H1 (cell line): ENCODE results near the gene CMBL. TPM values are rescaled to one million over a fixed set of nuclear protein-coding genes. Genes with fewer than 3 reads are reported as not detected.

ENCODE experiments used
- CTCF ChIA-PET: fragments of 300-600 bp; sonication (Branson Sonifier 250); formaldehyde crosslinking; loops from one replicate; lab custom pipeline; 2021; ENCODE audit not compliant: partially characterized antibody; lab: Charles Lee
- POLR2A ChIA-PET: fragments of 300-600 bp; sonication (Branson Sonifier 250); formaldehyde crosslinking; loops from one replicate; lab custom pipeline; 2021; ENCODE audit warnings: inconsistent platforms; ENCODE audit not compliant: partially characterized antibody; lab: Charles Lee
- DNase-seq, 2 experiments: peaks; one replicate each; pipeline versions ENCODE4 v3.0.0 to v3.0.0-alpha.2; 2010 to 2022; ENCODE audit warnings: low spot score in 2 of 2, low read depth in 1 of 2, mixed read lengths in 1 of 2
- FAIRE-seq: peaks from 2 replicates; lab custom pipeline; 2011; peaks lifted over from hg19 to GRCh38; lab: Jason Lieb, UNC
- H2AFZ ChIP-seq: 2 replicates; pipeline ENCODE4 v1.8.1; 2012; ENCODE audit warnings: low read length, inconsistent platforms
- H2AK5ac ChIP-seq: 2 replicates; pipeline ENCODE4 v1.6.1; 2013; ENCODE audit warnings: low read depth, low read length
- H2BK120ac ChIP-seq: replicated peaks from 2 replicates; pipeline ENCODE3; 2013; ENCODE audit warnings: low read depth, low read length, inconsistent platforms
- H2BK12ac ChIP-seq: 2 replicates; pipeline ENCODE4 v1.6.1; 2013; ENCODE audit warnings: low read depth, low read length
- H2BK15ac ChIP-seq: 2 replicates; pipeline ENCODE4 v1.6.1; 2013; ENCODE audit warnings: low read length
- H2BK20ac ChIP-seq: 2 replicates; pipeline ENCODE4 v1.6.1; 2013; ENCODE audit warnings: low read length
- H2BK5ac ChIP-seq: 2 replicates; pipeline ENCODE4 v1.6.1; 2013; ENCODE audit warnings: low read depth, low read length
- H3K14ac ChIP-seq: 2 replicates; pipeline ENCODE4 v1.6.1; 2013; ENCODE audit warnings: inconsistent platforms; ENCODE audit not compliant: insufficient read length
- H3K18ac ChIP-seq: 2 replicates; pipeline ENCODE4 v1.6.1; 2013; ENCODE audit warnings: low read length; ENCODE audit errors: extremely low read depth
- H3K23ac ChIP-seq: 2 replicates; pipeline ENCODE4 v1.6.1; 2013; ENCODE audit warnings: inconsistent platforms; ENCODE audit not compliant: insufficient read length
- H3K23me2 ChIP-seq: 2 replicates; pipeline ENCODE4 v1.6.1; 2013; ENCODE audit warnings: low read depth, low read length
- H3K27ac ChIP-seq: 2 replicates; pipeline ENCODE4 v1.6.1; 2011; ENCODE audit warnings: low read depth, low read length, inconsistent platforms
- H3K27me3 ChIP-seq, 4 experiments: replicated peaks in 1 of 4; 1 replicate in 1 of 4; 2 replicates in 3 of 4; pipeline versions ENCODE4 v1.6.1 to v1.8.1; 2011 to 2013; ENCODE audit warnings: low read length in 3 of 4, mild to moderate bottlenecking in 3 of 4, inconsistent platforms in 2 of 4, mixed read lengths in 2 of 4, moderate library complexity in 1 of 4; ENCODE audit not compliant: control insufficient read depth in 3 of 4, insufficient read depth in 3 of 4; ENCODE audit errors: extremely low read depth in 1 of 4
- H3K36me3 ChIP-seq, 4 experiments: 2 replicates each; pipeline versions ENCODE4 v1.6.1 to v1.8.1; 2011 to 2013; ENCODE audit warnings: mild to moderate bottlenecking in 4 of 4, low read length in 3 of 4, moderate library complexity in 2 of 4, control low read depth in 1 of 4, inconsistent platforms in 1 of 4; ENCODE audit not compliant: insufficient read depth in 4 of 4, control insufficient read depth in 2 of 4
- H3K4ac ChIP-seq: replicated peaks from 2 replicates; pipeline ENCODE3; 2013; ENCODE audit warnings: low read length, low read depth, mixed read lengths, inconsistent platforms; ENCODE audit not compliant: insufficient read length
- H3K4me1 ChIP-seq, 4 experiments: replicated peaks in 1 of 4; 1 replicate in 1 of 4; 2 replicates in 3 of 4; pipeline versions ENCODE4 v1.6.1 to v1.8.1; 2011 to 2013; ENCODE audit warnings: low read length in 3 of 4, inconsistent platforms in 2 of 4, mixed read lengths in 1 of 4; ENCODE audit not compliant: insufficient read depth in 4 of 4, control insufficient read depth in 3 of 4
- H3K4me2 ChIP-seq, 2 experiments: 2 replicates each; pipeline versions ENCODE4 v1.6.1 to v1.8.1; 2011 to 2013; ENCODE audit warnings: low read depth in 2 of 2, low read length in 2 of 2, control low read depth in 1 of 2, inconsistent platforms in 1 of 2, mild to moderate bottlenecking in 1 of 2; ENCODE audit not compliant: insufficient read depth in 1 of 2
- H3K4me3 ChIP-seq, 4 experiments: fragments of 200-600, 300-600 bp in 1 of 4; sonication (generic), shearing (Covaris generic), sonication (Bioruptor Twin) in 1 of 4; 2 replicates each; pipeline versions ENCODE4 v1.5.1 to v1.8.1; 2011 to 2016; ENCODE audit warnings: low read length in 4 of 4, low read depth in 3 of 4, control low read depth in 2 of 4, inconsistent platforms in 2 of 4, mild to moderate bottlenecking in 2 of 4, mixed read lengths in 1 of 4, moderate library complexity in 1 of 4; ENCODE audit not compliant: insufficient read depth in 2 of 4; ENCODE audit errors: extremely low read depth in 1 of 4
- H3K56ac ChIP-seq: replicated peaks from 2 replicates; pipeline ENCODE3; 2013; ENCODE audit warnings: low read depth, mild to moderate bottlenecking, mixed read lengths, low read length, inconsistent platforms; ENCODE audit not compliant: insufficient read length
- H3K79me1 ChIP-seq: 2 replicates; pipeline ENCODE4 v1.6.1; 2013; ENCODE audit warnings: low read depth, low read length, control low read depth
- H3K79me2 ChIP-seq, 2 experiments: 2 replicates each; pipeline versions ENCODE4 v1.6.1 to v1.8.1; 2012 to 2013; ENCODE audit warnings: low read length in 2 of 2, mild to moderate bottlenecking in 2 of 2, inconsistent platforms in 1 of 2; ENCODE audit not compliant: insufficient read depth in 2 of 2, control insufficient read depth in 1 of 2
- H3K9ac ChIP-seq, 4 experiments: replicated peaks in 1 of 4; 1 replicate in 1 of 4; 2 replicates in 3 of 4; pipeline versions ENCODE4 v1.6.1 to v1.8.1; 2011 to 2013; ENCODE audit warnings: low read depth in 3 of 4, low read length in 3 of 4, control low read depth in 2 of 4, mild to moderate bottlenecking in 2 of 4, moderate library complexity in 2 of 4, inconsistent platforms in 1 of 4; ENCODE audit errors: extremely low read depth in 1 of 4
- H3K9me3 ChIP-seq, 2 experiments: 2 replicates each; pipeline versions ENCODE4 v1.6.1 to v1.8.1; 2012 to 2013; ENCODE audit warnings: mild to moderate bottlenecking in 2 of 2, moderate library complexity in 2 of 2, control low read depth in 1 of 2, inconsistent platforms in 1 of 2, low read depth in 1 of 2, low read length in 1 of 2, mixed read lengths in 1 of 2; ENCODE audit not compliant: insufficient read depth in 2 of 2
- H4K20me1 ChIP-seq, 2 experiments: replicated peaks in 1 of 2; 2 replicates each; pipeline versions ENCODE3 to v1.8.1; 2011 to 2013; ENCODE audit warnings: inconsistent platforms in 2 of 2, low read length in 2 of 2, mild to moderate bottlenecking in 1 of 2; ENCODE audit not compliant: insufficient read depth in 2 of 2, control insufficient read depth in 1 of 2
- H4K5ac ChIP-seq: 2 replicates; pipeline ENCODE4 v1.6.1; 2013; ENCODE audit warnings: low read length, low read depth, mixed read lengths, inconsistent platforms; ENCODE audit not compliant: insufficient read length
- H4K8ac ChIP-seq: 2 replicates; pipeline ENCODE4 v1.8.0; 2013; ENCODE audit warnings: mild to moderate bottlenecking, moderate library complexity, low read length, inconsistent platforms; ENCODE audit not compliant: insufficient read depth; ENCODE audit errors: extremely low read depth
- H4K91ac ChIP-seq: replicated peaks from 2 replicates; pipeline ENCODE3; 2013; ENCODE audit warnings: low read length, mixed read lengths, inconsistent platforms; ENCODE audit not compliant: insufficient read length
- ASH2L ChIP-seq: fragments of 200-600, 300-600 bp; sonication (generic); IDR thresholded peaks from one replicate; pipeline ENCODE4 v1.7.1; 2017; ENCODE audit warnings: low read length
- BCL11A ChIP-seq, 2 experiments: IDR thresholded peaks; one replicate each; pipeline ENCODE4 v1.6.1; 2011; ENCODE audit warnings: low read depth in 2 of 2, low read length in 2 of 2, mild to moderate bottlenecking in 2 of 2
- CTCF ChIP-seq, 3 experiments: IDR thresholded peaks; 1 replicate in 2 of 3; 2 replicates in 1 of 3; pipeline versions ENCODE4 v1.5.1 to v1.6.1; 2011; ENCODE audit warnings: low read length in 3 of 3, mild to moderate bottlenecking in 3 of 3, inconsistent platforms in 2 of 3, low read depth in 1 of 3, moderate library complexity in 1 of 3; ENCODE audit not compliant: insufficient read depth in 1 of 3; ENCODE audit errors: control extremely low read depth in 1 of 3
- EP300 ChIP-seq, 2 experiments: IDR thresholded peaks; 1 replicate in 1 of 2; 2 replicates in 1 of 2; pipeline ENCODE4 v1.6.1; 2011 to 2012; ENCODE audit warnings: low read depth in 2 of 2, low read length in 2 of 2, mild to moderate bottlenecking in 2 of 2, borderline replicate concordance in 1 of 2, inconsistent platforms in 1 of 2, moderate library complexity in 1 of 2
- KDM1A ChIP-seq: fragments of 200-600, 300-600 bp; sonication (generic); IDR thresholded peaks from 2 replicates; pipeline ENCODE4 v1.7.1; 2016; ENCODE audit warnings: mild to moderate bottlenecking, low read length, borderline replicate concordance
- MAFK ChIP-seq: IDR thresholded peaks from 2 replicates; pipeline ENCODE4 v1.6.1; 2012; ENCODE audit warnings: low read depth, mild to moderate bottlenecking, improper control_type of control experiment, low read length
- NANOG ChIP-seq: IDR thresholded peaks from 2 replicates; pipeline ENCODE4 v1.6.1; 2011; ENCODE audit warnings: low read length, low read depth, mild to moderate bottlenecking, inconsistent platforms; ENCODE audit not compliant: insufficient read depth, poor library complexity, severe bottlenecking
- NRF1 ChIP-seq: IDR thresholded peaks from 2 replicates; pipeline ENCODE4 v1.6.1; 2011; ENCODE audit warnings: mild to moderate bottlenecking, low read depth, low read length, improper control_type of control experiment
- POLR2AphosphoS5 ChIP-seq: IDR thresholded peaks from 2 replicates; pipeline ENCODE4 v1.6.1; 2011; ENCODE audit warnings: low read depth, low read length
- SAP30 ChIP-seq: fragments of 300-600 bp; sonication (generic); IDR thresholded peaks from 2 replicates; pipeline ENCODE4 v1.7.1; 2012; ENCODE audit warnings: low read length, moderate library complexity, mild to moderate bottlenecking, inconsistent platforms; ENCODE audit not compliant: insufficient read depth, insufficient replicate concordance
- SIRT6 ChIP-seq: IDR thresholded peaks from one replicate; pipeline ENCODE4 v1.7.1; 2012; ENCODE audit warnings: low read length, inconsistent platforms
- WGBS, 2 experiments: shearing (Covaris generic) in 1 of 2; methylation state at CpG; one replicate each; pipeline versions ENCODE4 v1.1.6 to v1.1.7; 2013 to 2015; ENCODE audit warnings: low lambda C conversion rate in 2 of 2, mixed read lengths in 2 of 2, inconsistent platforms in 1 of 2, low coverage in 1 of 2, missing lambda C conversion rate in 1 of 2; ENCODE audit not compliant: insufficient replicate concordance in 2 of 2, insufficient coverage in 1 of 2, insufficient read length in 1 of 2; ENCODE audit errors: extremely low coverage in 1 of 2, missing lambda C conversion rate in 1 of 2; 5-methylcytosine and 5-hydroxymethylcytosine counted together
- polyA plus RNA-seq, 7 experiments: library from polyadenylated mRNA; depleted of rRNA in 3 of 7; stranded (reverse) in 5 of 7; unstranded in 2 of 7; fragments of >200 nt in 5 of 7; fragments of 200-250 nt in 2 of 7; gene quantifications; 1 replicate in 5 of 7; 2 replicates in 1 of 7; 4 replicates in 1 of 7; pipeline versions ENCODE4 v1.2.1 to v1.2.3, GENCODE V29; 2011 to 2013; ENCODE audit warnings: missing spikeins in 2 of 7, mixed read lengths in 2 of 7
- total RNA-seq: library from RNA; stranded (reverse); fragmentation: NEBNext Ultra II Directional; extraction: Animal tissue kit (Norgen Biotek cat#: 25700); gene quantifications from 2 replicates; pipeline ENCODE4 v1.2.1, GENCODE V29; 2021

Gene CMBL
- total and polyA plus RNA-seq, 2 of the 8 experiments (the other 6 are each of a cell fraction or from before 2014, with no cell fraction given), result 27.9 to 32.1 TPM

DNA sequence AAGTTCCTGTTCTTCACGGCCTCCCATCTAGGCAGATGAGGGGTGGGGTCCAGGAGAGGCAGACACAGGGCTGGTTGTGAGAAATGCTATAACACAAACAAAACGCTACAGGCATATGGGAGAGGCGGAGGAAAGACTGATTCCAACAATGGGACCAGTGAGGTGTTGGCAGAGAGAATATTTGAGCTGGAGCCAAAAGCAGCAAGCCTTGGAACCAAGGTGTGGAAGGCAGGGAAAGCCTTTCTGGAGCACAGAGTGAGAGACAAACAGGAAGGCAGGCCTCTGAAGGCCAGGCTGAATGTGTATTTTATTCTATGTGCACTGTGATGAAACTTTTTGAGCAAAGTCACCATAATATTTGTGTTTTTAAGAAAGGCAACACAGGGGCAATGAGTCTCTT lies 60.9 kb downstream of the CMBL start:
- Histone ChIP-seq H3K27ac (no peak overlapping the region), H3K4me1 (peaks cover 0 to 5% (median 4%) of the 10 kb centered on the region in 4 experiments; a peak in 2 of 7 replicates), H3K79me1 (peaks cover 2% of the 10 kb centered on the region; the same call in 1 of the 2 replicates), H2BK15ac (no peak overlapping the region), H3K18ac (no peak overlapping the region), H2BK12ac (no peak overlapping the region), H2AK5ac (no peak overlapping the region), H2BK5ac (no peak overlapping the region), H4K8ac (no peak overlapping the region), H3K23me2 (peaks cover 11% of the 10 kb centered on the region), H3K56ac (no peak overlapping the region), H4K5ac (no peak overlapping the region), H4K20me1 (peaks cover 0 to 6% of the 10 kb centered on the region in 2 experiments), H3K14ac (no peak overlapping the region), H3K27me3 (no peaks in the 10 kb centered on the region), H3K4ac (no peak overlapping the region), H3K79me2 (peaks cover 17 to 33% of the 10 kb centered on the region in 2 experiments), H2AFZ (no peak overlapping the region), H3K9ac (no peak overlapping the region), H2BK120ac (no peak overlapping the region), H3K9me3 (no peaks in the 10 kb centered on the region), H3K36me3 (peaks cover 0 to 2% (median 1%) of the 10 kb centered on the region in 4 experiments; a peak in 3 of 8 replicates), H2BK20ac (no peak overlapping the region), H4K91ac (no peak overlapping the region), H3K4me2 (no peak overlapping the region), H3K23ac (no peak overlapping the region), H3K4me3 (no peak overlapping the region)
- FAIRE-seq, result no peak
- CTCF ChIA-PET, result no interaction called here
- POLR2A ChIA-PET, result interaction anchor here (0.7 to 1.8 kb wide), 4 partner anchors 10 to 19 kb away, joined by 3 to 4 read pairs (median 4); no protein-coding TSS in a partner anchor
- DNase-seq, result no peak
- 90% methylated on average over 3 of the region's 3 CpGs; no CpG with 5 or more reads in 1 of the 2 experiments for WGBS, 2 experiments
- TF ChIP-seq EP300 (IDR thresholded peaks at IDR 0.05; ENCODE audit: borderline replicate concordance in 1 of 2, low read depth in 2 of 2, low read length in 2 of 2) (no peak), ASH2L (no peak), POLR2AphosphoS5 (no peak), MAFK (no peak), SAP30 (no peak), KDM1A (no peak), NANOG (no peak), CTCF (IDR thresholded peaks at IDR 0.05; ENCODE audit: control extremely low read depth in 1 of 3, insufficient read depth in 1 of 3, low read depth in 1 of 3, low read length in 3 of 3) (no peak), NRF1 (no peak), BCL11A (IDR thresholded peaks at IDR 0.05; ENCODE audit: low read depth in 2 of 2, low read length in 2 of 2) (no peak), SIRT6 (no peak)
